ENCODE results near the gene ERFL. TPM values are rescaled to one million over a fixed set of nuclear protein-coding genes. Genes with fewer than 3 reads are reported as not detected.

The ERFL gene
- total and polyA plus RNA-seq, 2 of the 4 experiments (the other 2 are of a cell fraction) = not detected

DNA sequence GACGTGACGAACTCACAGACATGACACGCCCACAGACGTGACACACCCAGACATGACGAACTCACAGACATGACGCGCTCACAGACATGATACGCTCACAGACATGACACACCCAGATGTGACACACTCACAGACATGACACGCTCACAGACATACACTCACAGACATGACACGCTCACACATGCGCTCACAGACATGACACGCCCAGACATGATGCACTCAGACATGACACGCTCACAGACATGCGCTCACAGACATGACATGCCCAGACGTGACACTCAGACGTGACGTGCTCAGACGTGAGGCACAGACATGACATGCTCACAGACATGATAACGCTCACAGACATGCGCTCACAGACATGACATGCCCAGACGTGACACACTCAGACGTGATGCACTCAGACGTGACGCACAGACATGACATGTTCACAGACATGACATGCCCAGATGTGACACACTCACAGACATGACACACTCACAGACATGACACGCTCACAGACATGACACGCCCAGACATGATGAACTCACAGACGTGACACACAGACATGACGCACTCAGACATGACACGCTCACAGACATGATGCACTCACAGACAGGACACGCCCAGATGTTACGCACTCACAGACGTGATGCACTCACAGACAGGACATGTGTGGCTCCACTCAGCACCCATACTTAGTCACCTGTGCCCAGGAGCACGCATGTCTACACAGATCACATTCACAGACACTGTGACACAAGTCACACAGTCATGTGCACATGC is 8.1 kb downstream of the ERFL start:
- no peak overlapping the region for H3K4ac ChIP-seq (ENCODE audit: low read depth, low read length)
- H2AK9ac ChIP-seq (replicated peaks; ENCODE audit: low read depth, low read length, poor library complexity) = peak overlapping the region; percentile 70
- no peaks in the 10 kb centered on the region for H3K79me1 ChIP-seq (ENCODE audit: low read depth in 1 of 2, low read length in 2 of 2)

More for the DNA sequence above, 8.1 kb downstream of the ERFL start:
- intact Hi-C loops (cut with micrococcal nuclease) = no loop called here
- H3K27me3 ChIP-seq (ENCODE audit: control insufficient read depth, insufficient read depth, low read length) = peaks cover 86% of the 10 kb centered on the region
- no peak overlapping the region for H3K56ac ChIP-seq (ENCODE audit: extremely low read depth, insufficient read depth, low read length)
- H2BK120ac ChIP-seq (ENCODE audit: low read depth, low read length) = no peak overlapping the region
- 90% methylated on average over 26 of the region's 33 CpGs; no CpG with 5 or more reads in 1 of the 2 experiments for WGBS, 2 experiments (ENCODE audit: extremely low coverage in 2 of 2, insufficient read length in 1 of 2)
- H4K5ac ChIP-seq (ENCODE audit: low read depth, low read length) = no peak overlapping the region
- DNase-seq (no peak), ATAC-seq (ENCODE audit: low read depth) (no peak)
- TF ChIP-seq FOS (IDR thresholded peaks at IDR 0.05; ENCODE audit: low read depth, low read length) (0 out of 2 replicates have a peak, but pooled peaks have one; percentile 17), BHLHE40 (IDR thresholded peaks at IDR 0.05; ENCODE audit: low read depth, low read length) (no peak), MAZ (IDR thresholded peaks at IDR 0.05; ENCODE audit: borderline replicate concordance, low read depth, low read length) (no peak)
- peaks cover 20% of the 10 kb centered on the region for H3K9me1 ChIP-seq (ENCODE audit: insufficient read depth, low read length)
- no peak overlapping the region for H3K14ac ChIP-seq (replicated peaks; ENCODE audit: low read depth, low read length)
- in situ Hi-C loops (cut with MboI; ENCODE audit: low sequenced_read_pairs) = no loop called here
- no peak overlapping the region for H2BK20ac ChIP-seq (ENCODE audit: low read depth, low read length)
- dilution Hi-C loops (cut with HindIII; ENCODE audit: low sequenced_read_pairs, unreplicated experiment) = no loop called here
- H3K4me1 ChIP-seq (ENCODE audit: control insufficient read depth, insufficient read depth, low read length) = 0 out of 2 replicates have a peak, but pooled peaks cover 2% of the 10 kb centered on the region
- H3K27ac ChIP-seq (ENCODE audit: insufficient read depth, low read length) = no peak overlapping the region
- no peaks in the 10 kb centered on the region for H3K36me3 ChIP-seq (ENCODE audit: control insufficient read depth, insufficient read depth, low read length)
- no peak overlapping the region for H2BK5ac ChIP-seq (ENCODE audit: low read depth, low read length, poor library complexity, severe bottlenecking)
- H4K20me1 ChIP-seq (ENCODE audit: insufficient read depth, low read length) = peaks cover 21% of the 10 kb centered on the region
- no peak overlapping the region for H4K8ac ChIP-seq (ENCODE audit: low read depth in 2 of 2, low read length in 2 of 2)
- no peak overlapping the region for H2BK15ac ChIP-seq (ENCODE audit: low read depth, low read length)
- CTCF ChIA-PET = no interaction called here
- POLR2A ChIA-PET (ENCODE audit: unreplicated experiment) = no interaction called here
- H3K4me2 ChIP-seq (ENCODE audit: low read depth, low read length) = no peak overlapping the region
- BruUV-seq (replicated peaks) = no TSS peak
- no peak overlapping the region for H4K91ac ChIP-seq (ENCODE audit: insufficient read depth, low read depth, low read length)
- H2AK5ac ChIP-seq (ENCODE audit: low read depth, low read length) = peak overlapping the region; percentile 27; the same call in 1 of the 2 replicates
- no peak overlapping the region for H3K18ac ChIP-seq (ENCODE audit: low read depth, low read length)
- no peak overlapping the region for H3K9ac ChIP-seq (ENCODE audit: low read depth, low read length)
- no peak overlapping the region for H3K23ac ChIP-seq (ENCODE audit: low read depth, low read length)
- H3K9me3 ChIP-seq (ENCODE audit: control insufficient read depth, insufficient read depth, low read length) = no peaks in the 10 kb centered on the region
- H2AFZ ChIP-seq (replicated peaks; ENCODE audit: low read length, poor library complexity) = peak overlapping the region; percentile 56
- no peak overlapping the region for H3K4me3 ChIP-seq (ENCODE audit: insufficient read depth, low read depth, low read length)

All from IMR-90 (cell line).